Erythroblast (primary cell): ENCODE data around the gene EPC2.

ENCODE experiments used
- GATA1 ChIP-seq: IDR thresholded peaks from 2 replicates; pipeline ENCODE4 v1.6.1; 2011; ENCODE audit warnings: low read depth, mild to moderate bottlenecking, control low read depth, low read length, moderate library complexity
- POLR2A ChIP-seq: IDR thresholded peaks from 2 replicates; pipeline ENCODE4 v1.6.1; 2011; ENCODE audit warnings: mild to moderate bottlenecking, low read length

- TF ChIP-seq POLR2A (no peak), GATA1 (no peak)
Observed at GRCh38 chr2:148814860-148815419, 170.4 kb downstream of the EPC2 start.
